ENCODE data around the gene TENM4.
"Not testable (repeated sequence)": the region's sequence is repeated elsewhere in the genome, so short reads cannot be mapped to it uniquely, and the experiment has no call there.

TENM4 gene

DNA sequence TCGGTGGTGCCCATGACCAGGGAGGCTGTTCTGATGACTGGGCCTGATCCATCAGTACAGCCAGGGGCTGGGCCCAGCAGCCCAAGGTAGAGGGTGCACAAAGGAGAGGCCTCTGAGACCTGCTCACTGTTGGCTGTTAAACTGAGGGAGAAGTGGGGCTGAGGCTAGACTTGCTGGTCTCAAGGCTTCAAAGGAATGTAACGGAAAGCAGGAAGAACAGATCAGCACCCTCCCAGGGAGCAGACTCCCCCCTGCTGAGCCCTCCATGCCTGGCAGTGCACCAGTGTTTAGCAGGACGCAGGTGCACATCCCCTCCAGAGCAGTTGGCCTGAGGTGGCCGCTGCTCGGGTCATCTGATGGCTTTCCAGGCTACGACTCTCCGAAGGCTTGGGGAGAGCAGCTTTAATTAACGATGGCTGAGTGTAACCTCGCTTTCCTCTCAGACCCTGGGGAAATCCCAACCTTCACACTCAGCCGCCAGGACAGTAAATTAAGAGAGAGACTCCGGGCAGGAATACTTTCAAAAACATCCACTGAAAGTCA lies 610.5 kb downstream of the TENM4 start:
- H3K4me3 Mint-ChIP-seq, result no peak overlapping the region
- H3K27ac Mint-ChIP-seq, result no peak overlapping the region
- H3K36me3 Mint-ChIP-seq, result no peaks in the 10 kb centered on the region
- no peaks in the 10 kb centered on the region for H3K27me3 Mint-ChIP-seq
- no peaks in the 10 kb centered on the region for H3K4me1 Mint-ChIP-seq (ENCODE audit: low read depth)
- no peaks in the 10 kb centered on the region for H3K9me3 Mint-ChIP-seq (ENCODE audit: low read depth)

DNA sequence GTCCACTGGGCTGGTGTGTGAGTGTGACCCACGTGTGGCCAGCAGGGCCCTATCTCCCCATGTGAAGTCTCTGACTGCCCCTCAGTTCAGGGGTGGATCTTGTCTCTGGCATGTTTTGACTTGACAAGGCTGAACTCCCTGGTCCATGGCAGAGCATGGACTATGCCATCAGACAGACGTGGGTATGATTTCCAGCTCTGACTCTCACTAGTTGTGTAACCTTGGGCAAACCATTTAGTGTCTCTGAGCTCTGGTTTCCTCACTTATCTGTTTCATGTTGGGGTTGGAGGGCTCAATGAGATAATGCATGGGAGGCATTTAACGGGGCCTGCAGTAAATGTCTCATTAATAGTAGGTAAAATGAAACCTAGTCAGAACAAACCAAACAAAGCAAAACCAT lies 611.7 kb downstream of the TENM4 start:
- H3K4me3 Mint-ChIP-seq, result no peak overlapping the region
- no peaks in the 10 kb centered on the region for H3K36me3 Mint-ChIP-seq
- H3K27ac Mint-ChIP-seq, result no peak overlapping the region
- H3K4me1 Mint-ChIP-seq (ENCODE audit: low read depth), result no peaks in the 10 kb centered on the region
- H3K27me3 Mint-ChIP-seq, result no peaks in the 10 kb centered on the region
- H3K9me3 Mint-ChIP-seq (ENCODE audit: low read depth), result no peaks in the 10 kb centered on the region

DNA sequence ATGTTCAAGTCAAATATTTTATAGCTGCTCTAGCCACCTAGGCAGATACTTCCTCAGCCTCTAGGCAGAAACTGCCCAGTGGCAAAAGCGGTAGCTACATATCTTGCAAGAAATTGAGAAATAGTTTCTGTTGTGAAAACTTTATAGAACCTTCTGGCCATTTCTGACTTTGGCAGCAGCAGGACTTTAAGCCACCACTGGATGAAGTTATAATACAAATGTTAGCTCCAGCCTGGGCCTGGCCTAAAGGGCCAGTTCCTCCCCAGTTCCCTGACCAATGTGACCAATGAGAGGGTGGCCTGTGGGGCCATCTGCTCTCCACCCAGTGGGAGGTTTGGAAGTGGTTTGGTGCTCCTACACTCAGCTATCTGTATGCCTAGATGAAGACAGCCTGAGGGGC lies 612.2 kb downstream of the TENM4 start:
- Mint-ChIP-seq H3K27ac (no peak overlapping the region), H3K27me3 (no peaks in the 10 kb centered on the region), H3K36me3 (no peaks in the 10 kb centered on the region), H3K4me3 (no peak overlapping the region), H3K9me3 (ENCODE audit: low read depth) (no peaks in the 10 kb centered on the region), H3K4me1 (ENCODE audit: low read depth) (no peaks in the 10 kb centered on the region)

DNA sequence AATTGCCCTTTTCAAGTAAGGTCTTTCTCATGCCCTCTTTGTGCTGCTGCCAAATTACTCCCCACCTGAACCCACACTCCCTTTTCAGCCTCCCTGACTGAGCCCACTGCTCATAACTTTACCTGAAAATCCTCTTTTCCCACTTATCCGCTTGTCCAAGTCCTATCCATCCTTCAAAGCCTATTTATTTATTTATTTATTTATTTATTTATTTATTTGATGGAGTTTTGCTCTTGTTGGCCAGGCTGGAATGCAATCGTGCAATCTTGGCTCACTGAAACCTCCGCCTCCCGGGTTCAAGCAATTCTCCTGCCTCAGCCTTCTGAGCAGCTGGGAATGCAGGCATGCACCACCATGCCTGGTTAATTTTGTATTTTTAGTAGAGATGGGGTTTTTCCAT lies 613.5 kb downstream of the TENM4 start:
- not testable (repeated sequence) for H3K27me3 Mint-ChIP-seq; H3K9me3 Mint-ChIP-seq (ENCODE audit: low read depth); H3K4me3 Mint-ChIP-seq; H3K27ac Mint-ChIP-seq; H3K36me3 Mint-ChIP-seq; H3K4me1 Mint-ChIP-seq (ENCODE audit: low read depth)

DNA sequence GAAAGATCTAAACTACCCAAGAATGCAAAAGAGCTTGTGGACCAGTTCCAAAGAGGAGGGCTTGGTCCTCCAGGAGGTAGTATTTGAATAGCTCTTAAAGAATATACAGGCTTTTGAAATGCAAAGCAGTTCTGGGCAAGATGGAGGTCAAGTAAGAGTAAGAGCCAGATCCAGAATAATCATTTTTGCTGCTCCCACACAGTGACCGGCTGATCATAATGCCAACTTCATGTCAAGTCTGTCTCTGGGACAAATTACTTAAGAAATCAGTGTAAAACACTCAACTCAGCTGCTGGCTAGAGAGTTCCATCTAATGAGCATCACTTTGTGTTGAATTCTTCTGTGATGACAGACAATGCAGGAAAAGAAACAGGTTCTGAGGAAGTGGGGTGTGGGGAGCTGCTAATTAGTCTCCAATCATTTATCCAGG lies 615.2 kb downstream of the TENM4 start:
- H3K27ac Mint-ChIP-seq, result no peak overlapping the region
- no peak overlapping the region for H3K4me3 Mint-ChIP-seq
- H3K27me3 Mint-ChIP-seq, result no peaks in the 10 kb centered on the region
- H3K9me3 Mint-ChIP-seq (ENCODE audit: low read depth), result no peaks in the 10 kb centered on the region
- H3K36me3 Mint-ChIP-seq, result no peaks in the 10 kb centered on the region
- H3K4me1 Mint-ChIP-seq (ENCODE audit: low read depth), result no peaks in the 10 kb centered on the region

DNA sequence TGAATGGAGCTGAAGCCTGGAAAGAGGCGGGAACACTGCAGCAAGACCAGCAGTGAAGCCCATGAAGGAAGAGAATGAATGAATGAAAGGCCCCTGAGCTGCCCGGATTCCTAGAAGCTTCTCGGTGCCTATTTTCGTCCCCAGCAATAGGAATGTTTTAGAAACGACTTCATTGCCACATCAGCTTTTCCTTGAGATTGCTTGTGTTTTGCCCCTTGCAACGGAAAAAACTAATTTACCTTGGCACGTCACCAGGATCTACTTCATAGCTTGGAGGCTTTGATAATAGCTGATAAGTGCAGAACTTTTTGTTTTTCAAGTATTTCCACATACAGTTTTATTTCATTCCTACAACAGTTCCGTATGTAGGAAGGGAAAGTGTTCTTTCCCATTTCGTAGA lies 617.2 kb downstream of the TENM4 start:
- Mint-ChIP-seq H3K9me3 (ENCODE audit: low read depth) (no peaks in the 10 kb centered on the region), H3K4me1 (ENCODE audit: low read depth) (no peaks in the 10 kb centered on the region), H3K4me3 (no peak overlapping the region), H3K27ac (no peak overlapping the region), H3K27me3 (no peaks in the 10 kb centered on the region), H3K36me3 (no peaks in the 10 kb centered on the region)

DNA sequence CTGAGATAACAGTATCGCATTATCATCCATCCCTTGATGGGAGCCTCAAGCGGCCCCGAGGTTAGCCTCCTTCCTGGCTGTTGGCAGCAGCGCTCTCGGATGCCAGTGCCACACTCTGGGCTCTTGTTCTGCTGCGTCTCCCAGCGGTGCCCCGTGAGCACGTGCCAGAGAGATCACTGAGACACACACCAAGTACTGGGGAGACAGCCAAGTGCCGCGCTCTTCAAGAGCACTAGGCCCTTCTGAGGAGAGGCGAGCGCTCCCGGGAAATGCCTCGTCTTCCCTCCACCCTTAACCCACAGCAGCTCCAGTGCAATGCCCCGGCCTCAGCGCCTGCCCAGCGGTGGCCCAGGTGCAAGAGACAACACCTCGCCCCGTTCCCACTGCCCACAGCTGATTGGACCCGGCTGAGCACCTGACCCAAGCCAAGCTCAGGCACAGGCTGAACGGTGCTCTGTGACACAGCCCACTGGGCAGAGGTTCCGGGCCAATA lies 617.9 kb downstream of the TENM4 start:
- Mint-ChIP-seq H3K4me3 (no peak overlapping the region), H3K4me1 (ENCODE audit: low read depth) (no peaks in the 10 kb centered on the region), H3K27me3 (no peaks in the 10 kb centered on the region), H3K36me3 (no peaks in the 10 kb centered on the region), H3K27ac (no peak overlapping the region), H3K9me3 (ENCODE audit: low read depth) (no peaks in the 10 kb centered on the region)

DNA sequence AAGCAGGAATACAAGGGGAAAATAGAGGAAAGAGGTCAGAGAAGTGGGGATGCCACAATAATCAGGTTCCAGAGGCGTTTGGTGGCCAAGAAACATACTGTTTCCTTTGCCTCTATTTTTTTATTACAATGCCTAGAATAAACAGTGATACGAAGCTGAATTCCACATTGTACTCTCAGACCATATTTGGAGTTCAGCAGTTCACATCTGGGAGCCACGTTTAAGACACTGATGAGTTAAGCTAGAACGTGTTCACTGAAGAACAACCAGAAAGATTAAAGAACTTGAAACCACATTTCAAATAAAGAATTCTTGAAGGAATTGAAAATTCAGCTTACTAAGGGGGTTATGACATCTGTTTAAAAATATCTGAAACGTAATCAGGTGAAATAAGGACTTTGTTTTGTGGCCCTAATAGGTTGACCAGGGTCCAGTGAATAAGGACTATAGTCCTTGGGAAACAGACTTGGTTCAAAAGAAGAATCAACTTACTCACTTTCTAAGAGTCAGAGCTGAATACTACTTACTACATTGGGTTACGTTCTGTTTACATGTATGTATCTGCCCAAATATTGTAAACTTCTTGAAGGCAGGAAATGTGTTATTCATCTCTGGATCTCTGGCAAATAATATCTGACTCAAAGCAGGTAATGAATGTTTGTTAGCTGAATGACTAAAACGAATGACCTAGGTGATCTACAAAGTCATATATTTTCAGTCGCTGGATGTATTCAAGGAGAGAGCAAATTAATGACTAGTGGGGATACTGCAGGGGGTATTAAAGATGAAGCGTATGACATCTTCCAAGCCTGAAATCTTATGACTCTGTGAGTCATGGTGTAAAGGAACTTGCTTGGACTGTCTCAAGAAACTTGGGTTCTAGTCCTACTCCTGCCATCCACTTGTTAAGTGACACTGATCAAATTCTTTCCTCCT lies 619.2 kb downstream of the TENM4 start:
- Mint-ChIP-seq H3K36me3 (no peaks in the 10 kb centered on the region), H3K27me3 (no peaks in the 10 kb centered on the region), H3K27ac (no peak overlapping the region), H3K4me3 (no peak overlapping the region), H3K9me3 (ENCODE audit: low read depth) (no peaks in the 10 kb centered on the region), H3K4me1 (ENCODE audit: low read depth) (no peaks in the 10 kb centered on the region)

DNA sequence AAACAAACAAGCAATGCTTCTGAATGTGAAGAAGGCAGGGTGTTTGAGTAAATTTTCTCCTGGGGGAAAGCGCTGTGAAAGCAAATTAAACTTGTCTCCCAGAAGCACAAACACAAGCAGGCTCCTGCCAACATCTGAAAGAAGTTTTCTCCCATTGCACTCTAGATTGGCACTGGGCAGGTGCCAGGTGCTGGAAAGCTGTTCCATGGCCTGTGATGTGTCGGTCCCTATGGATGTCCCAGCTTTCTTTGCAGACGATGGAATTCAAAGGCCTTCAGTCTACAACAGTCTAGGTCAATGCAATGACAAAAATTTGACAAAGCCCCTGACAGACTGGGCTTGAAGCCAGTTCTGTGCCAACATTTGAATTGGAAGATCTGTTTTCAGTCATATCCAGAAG lies 620.1 kb downstream of the TENM4 start:
- no peak overlapping the region for H3K27ac Mint-ChIP-seq
- H3K4me3 Mint-ChIP-seq, result no peak overlapping the region
- no peaks in the 10 kb centered on the region for H3K4me1 Mint-ChIP-seq (ENCODE audit: low read depth)
- H3K9me3 Mint-ChIP-seq (ENCODE audit: low read depth), result no peaks in the 10 kb centered on the region
- no peaks in the 10 kb centered on the region for H3K36me3 Mint-ChIP-seq
- no peaks in the 10 kb centered on the region for H3K27me3 Mint-ChIP-seq

DNA sequence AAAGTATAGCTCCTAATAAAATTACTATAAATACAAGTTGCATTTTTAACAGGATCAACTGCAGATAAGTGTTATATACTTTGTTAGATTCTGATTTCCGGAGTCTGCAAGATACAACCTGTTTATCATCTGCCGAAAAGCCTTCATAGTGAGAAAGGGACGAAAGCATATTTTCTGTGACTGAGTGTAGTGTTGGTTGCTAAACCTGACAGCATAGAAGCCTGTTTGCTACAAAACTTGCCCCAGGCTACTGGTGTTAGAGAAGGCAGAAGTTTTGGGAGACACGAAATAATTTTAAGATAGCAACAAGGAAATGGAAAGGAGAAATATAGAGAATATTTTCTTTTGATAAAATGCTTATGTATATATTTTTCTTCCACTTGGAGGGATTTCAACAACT lies 622.6 kb downstream of the TENM4 start:
- H3K27ac Mint-ChIP-seq, result no peak overlapping the region
- no peak overlapping the region for H3K4me3 Mint-ChIP-seq
- H3K36me3 Mint-ChIP-seq, result no peaks in the 10 kb centered on the region
- H3K9me3 Mint-ChIP-seq (ENCODE audit: low read depth), result no peaks in the 10 kb centered on the region
- H3K27me3 Mint-ChIP-seq, result peaks cover 3% of the 10 kb centered on the region
- no peaks in the 10 kb centered on the region for H3K4me1 Mint-ChIP-seq (ENCODE audit: low read depth)

DNA sequence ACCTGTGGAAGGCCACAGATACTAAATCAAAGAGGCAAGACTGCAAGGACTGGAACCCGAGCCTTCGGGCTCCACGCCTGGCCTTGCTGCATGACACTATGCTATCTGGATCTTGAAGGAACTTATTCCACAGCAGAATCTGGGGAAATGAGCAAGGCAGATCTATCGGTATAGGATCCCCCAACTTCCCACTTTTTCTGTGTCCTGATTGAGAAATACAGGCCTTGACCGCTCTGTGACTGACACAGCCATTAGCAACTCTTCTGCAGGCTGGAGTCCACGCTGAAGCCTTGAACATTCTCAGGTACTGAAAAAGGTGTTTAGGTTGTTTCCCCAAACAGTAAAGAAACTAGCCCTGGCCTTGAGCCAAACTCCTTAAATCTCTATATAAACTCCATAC lies 625.0 kb downstream of the TENM4 start:
- Mint-ChIP-seq H3K27me3 (peaks cover 3% of the 10 kb centered on the region), H3K36me3 (no peaks in the 10 kb centered on the region), H3K4me1 (ENCODE audit: low read depth) (no peaks in the 10 kb centered on the region), H3K9me3 (ENCODE audit: low read depth) (no peaks in the 10 kb centered on the region), H3K4me3 (no peak overlapping the region), H3K27ac (no peak overlapping the region)

DNA sequence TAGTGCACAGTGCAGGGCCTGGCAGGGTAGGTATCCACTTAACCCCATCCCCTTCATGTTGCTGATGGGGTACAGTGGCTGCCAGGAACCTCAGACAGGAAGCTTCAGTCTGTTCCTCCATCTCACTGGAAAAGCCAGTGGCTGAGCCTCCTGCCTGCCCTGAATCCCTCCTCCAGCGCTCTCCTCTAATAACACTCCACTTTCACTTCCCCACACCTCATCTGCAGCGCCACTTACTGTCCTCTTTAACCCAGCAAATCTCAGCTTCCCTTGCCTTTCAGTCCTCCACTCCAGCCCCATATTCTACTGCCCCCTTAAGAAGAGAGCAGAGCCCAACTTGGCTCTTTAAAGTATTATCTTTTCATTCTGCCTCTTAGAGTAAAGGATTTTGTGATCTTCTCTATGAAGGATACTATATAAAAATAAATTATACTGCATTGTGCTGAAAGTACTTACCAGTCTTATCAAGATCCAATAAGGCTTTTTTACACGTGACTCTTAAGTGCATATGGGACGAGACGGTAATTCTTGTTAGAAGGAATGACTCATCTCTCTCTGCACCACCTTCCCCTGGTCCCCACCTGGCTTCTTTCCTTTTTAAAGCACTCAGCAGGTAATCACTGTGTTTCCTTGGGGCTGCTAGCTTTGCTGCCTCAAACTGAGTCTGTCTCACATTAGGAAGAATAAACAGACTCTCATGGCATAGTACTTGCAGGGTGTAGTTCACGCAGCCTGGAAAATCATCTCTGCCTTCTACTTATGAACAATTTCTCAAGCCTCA lies 628.1 kb downstream of the TENM4 start:
- Mint-ChIP-seq H3K9me3 (ENCODE audit: low read depth) (no peaks in the 10 kb centered on the region), H3K4me1 (ENCODE audit: low read depth) (no peaks in the 10 kb centered on the region), H3K4me3 (no peak overlapping the region), H3K27me3 (peaks cover 3% of the 10 kb centered on the region), H3K27ac (no peak overlapping the region), H3K36me3 (no peaks in the 10 kb centered on the region)

DNA sequence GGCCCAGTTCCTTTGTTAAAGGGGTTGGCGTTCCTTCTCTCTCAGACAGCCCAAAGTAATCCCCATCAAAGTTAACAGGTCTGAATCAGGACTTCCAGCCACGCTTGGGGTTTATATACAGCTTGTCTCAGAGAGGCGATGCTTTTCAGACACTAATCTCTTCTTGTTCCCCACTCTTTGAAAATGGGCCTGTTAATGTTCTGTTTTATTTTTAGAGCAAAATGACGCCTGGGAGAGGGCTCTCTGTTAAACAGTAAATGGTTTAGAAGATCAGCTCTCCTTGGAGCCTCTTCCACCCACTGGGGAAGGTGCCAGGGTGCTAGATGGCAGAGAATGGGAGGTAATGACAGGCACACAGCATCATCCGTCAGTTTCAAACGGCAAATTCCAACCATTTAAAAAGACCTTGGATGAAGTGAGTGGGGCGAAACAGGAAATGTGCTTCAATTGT lies 630.2 kb downstream of the TENM4 start:
- H3K27ac Mint-ChIP-seq, result no peak overlapping the region
- H3K4me3 Mint-ChIP-seq, result no peak overlapping the region
- H3K9me3 Mint-ChIP-seq (ENCODE audit: low read depth), result no peaks in the 10 kb centered on the region
- H3K36me3 Mint-ChIP-seq, result no peaks in the 10 kb centered on the region
- no peaks in the 10 kb centered on the region for H3K4me1 Mint-ChIP-seq (ENCODE audit: low read depth)
- H3K27me3 Mint-ChIP-seq, result peaks cover 5% of the 10 kb centered on the region

DNA sequence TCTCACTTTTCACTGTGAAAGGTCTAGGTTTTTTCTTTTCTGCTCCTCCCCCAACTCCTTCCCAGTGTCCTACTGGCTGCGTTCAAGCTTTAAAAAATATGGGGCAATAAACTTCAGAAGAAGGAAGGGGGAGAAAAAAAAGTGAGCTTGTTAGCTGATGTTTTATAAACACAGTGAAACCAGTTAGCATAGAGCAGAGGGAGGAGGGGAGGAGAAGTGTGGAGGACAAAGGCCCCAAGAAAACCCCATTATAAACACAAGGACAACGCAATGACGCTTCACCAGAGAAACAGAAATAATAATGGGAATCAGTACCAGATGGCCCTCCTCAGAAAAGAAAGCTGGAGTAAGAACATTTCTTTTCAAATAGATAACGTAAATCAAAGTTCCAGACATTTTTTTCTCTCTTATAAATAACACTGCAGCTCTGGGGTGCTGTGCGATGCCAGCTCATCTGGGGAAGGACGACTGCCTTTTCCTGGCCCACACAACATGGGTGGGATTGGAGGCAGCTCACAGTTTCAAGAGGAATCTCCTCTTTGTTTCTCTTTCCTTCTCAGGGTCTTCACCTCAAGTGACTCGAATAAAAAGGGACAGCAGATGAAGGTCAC lies 630.8 kb downstream of the TENM4 start:
- no peaks in the 10 kb centered on the region for H3K9me3 Mint-ChIP-seq (ENCODE audit: low read depth)
- no peak overlapping the region for H3K4me3 Mint-ChIP-seq
- H3K27me3 Mint-ChIP-seq, result peaks cover 5% of the 10 kb centered on the region

DNA sequence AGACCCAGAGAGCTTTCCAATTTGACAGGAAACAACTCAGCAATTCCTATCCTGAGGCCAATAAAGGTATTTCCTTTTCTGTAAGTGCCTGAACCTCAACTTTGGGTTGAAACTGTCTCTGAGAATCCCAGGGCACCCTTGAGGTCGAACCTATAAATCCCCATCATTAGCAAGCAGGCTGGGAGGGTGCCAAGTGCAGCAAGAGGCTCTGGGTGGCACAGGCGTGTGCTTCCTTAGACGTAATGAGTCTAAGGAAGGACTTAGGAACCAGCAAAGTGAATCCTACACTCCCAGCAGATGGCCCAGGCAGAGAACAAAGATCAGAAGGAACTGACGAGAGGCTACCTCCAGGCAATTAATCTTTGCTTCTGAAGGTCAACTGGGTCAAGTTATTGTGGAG lies 631.9 kb downstream of the TENM4 start:
- no peaks in the 10 kb centered on the region for H3K4me1 Mint-ChIP-seq (ENCODE audit: low read depth)

More for the DNA sequence above, 630.8 kb downstream of the TENM4 start:
- no peak overlapping the region for H3K27ac Mint-ChIP-seq
- H3K4me1 Mint-ChIP-seq (ENCODE audit: low read depth), result no peaks in the 10 kb centered on the region
- H3K36me3 Mint-ChIP-seq, result no peaks in the 10 kb centered on the region

More for the DNA sequence above, 631.9 kb downstream of the TENM4 start:
- Mint-ChIP-seq H3K27ac (no peak overlapping the region), H3K4me3 (no peak overlapping the region), H3K36me3 (no peaks in the 10 kb centered on the region), H3K27me3 (peaks cover 4% of the 10 kb centered on the region), H3K9me3 (ENCODE audit: low read depth) (no peaks in the 10 kb centered on the region)
